Left colon (tissue), 2 donors: Measurements from ENCODE around the gene CISD1. TPM values are rescaled to one million over a fixed set of nuclear protein-coding genes. Genes with fewer than 3 reads are reported as not detected.

Experiments used
- ATAC-seq: fragments of 200-7000 bp; cut with Tn5 transposase; one replicate; pipeline ENCODE4 v1.9.1; 2020; ENCODE audit warnings: mild to moderate bottlenecking, moderate library complexity
- DNase-seq, 2 donors: peaks; one replicate each; pipeline ENCODE4 v3.0.0-alpha.2; 2020
- intact Hi-C, 2 donors: fragments of 100-400 bp; cut with DNase I in 1 of 2; cut with micrococcal nuclease in 1 of 2; formaldehyde crosslinking; loops; one replicate each; pipeline versions ENCODE4 v1.11.2 to v1.14.0; 2022; cut with DNase I, micrococcal nuclease
- total RNA-seq, 2 donors: library from RNA; stranded (reverse); fragmentation: NEBNext Ultra II Directional; extraction: Animal tissue kit (Norgen Biotek cat#: 25700); gene quantifications; one replicate each; pipeline ENCODE4 v1.2.1, GENCODE V29; 2021
- donor health status: DM: no; HTN: no; CAD: no.
- donor health status: DM: yes; HTN: yes; CAD: no.

Gene CISD1
- total RNA-seq, 2 donors from 2014 or later, result 46.4 to 50.2 TPM

GRCh38 chr10:58335306-58336005 lies 66.5 kb downstream of the CISD1 start:
- intact Hi-C loops, result no loop called here
- peak in 1 of 2 donors; percentile 50 for DNase-seq
- peak; percentile 68 for ATAC-seq

- intact Hi-C loops, result no loop called here
- no peak for DNase-seq
These were observed 67.3 kb downstream of the CISD1 start for GRCh38 chr10:58336242-58336641.

More at GRCh38 chr10:58336242-58336641, 67.3 kb downstream of the CISD1 start:
- no peak for ATAC-seq

Other genes starting within 250 kb of the CISD1 start
- 10 to 100 TPM; 14.3 to 20.5 TPM for gene IPMK, start 1.3 kb upstream of the CISD1 start, total RNA-seq
- 10 to 100 TPM; 13.3 to 22.2 TPM for gene UBE2D1, start 65.8 kb downstream of the CISD1 start, total RNA-seq
- 10 to 100 TPM; 34.5 to 35.3 TPM for gene TFAM, start 116.2 kb downstream of the CISD1 start, total RNA-seq
- 1 to 10 TPM; 1.7 to 2.5 TPM for gene BICC1, start 243.7 kb downstream of the CISD1 start, total RNA-seq